Activated T-cell treated with anti-CD3 and anti-CD28 coated beads for 4 hours (primary cell): ENCODE results near the gene ZNF778.
A peak's percentile ranks its signal among the peaks of the same experiment; 100 is the strongest.

ENCODE experiments used
- DNase-seq: peaks from one replicate; pipeline ENCODE4 v3.0.0-alpha.2; 2020

Gene ZNF778

GRCh38 chr16:89194340-89195311, 22.9 kb upstream of the ZNF778 start:
- DNase-seq = no peak

DNA sequence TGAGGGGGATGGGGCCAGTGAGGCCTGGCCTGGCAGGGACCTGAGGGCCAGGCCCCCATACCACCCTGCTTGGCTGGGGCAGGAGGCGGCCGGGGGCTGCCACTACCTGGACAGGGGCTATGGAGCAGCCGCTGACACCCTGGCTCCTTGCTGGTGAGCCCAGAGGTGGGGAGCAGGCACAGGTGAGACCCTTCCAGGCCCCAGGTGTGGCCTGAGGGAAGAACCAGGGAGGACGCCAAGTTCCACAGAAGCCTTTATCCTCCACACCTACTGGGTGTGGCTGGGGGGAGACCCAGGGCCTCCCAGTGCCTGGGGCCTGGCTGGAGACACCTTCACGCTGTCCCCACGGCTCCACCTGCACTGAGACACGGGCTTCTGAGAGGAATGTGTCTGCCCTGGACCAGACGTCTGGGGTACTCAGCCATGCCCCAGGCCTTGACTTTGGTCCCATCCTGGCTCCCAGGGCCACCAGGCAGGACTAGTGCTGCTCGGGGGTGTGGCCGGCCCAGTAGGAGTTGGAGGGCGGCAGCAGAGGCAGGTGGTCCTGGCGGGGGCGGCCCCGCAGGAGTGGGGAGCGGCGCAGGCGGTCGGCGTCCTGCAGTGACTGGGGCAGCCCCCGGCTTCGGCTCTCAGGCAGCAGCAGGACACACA, 21.9 kb upstream of the ZNF778 start:
- no peak for DNase-seq

- DNase-seq = no peak
Observed at GRCh38 chr16:89197033-89197632, 20.4 kb upstream of the ZNF778 start.

GRCh38 chr16:89197633-89198416, 19.7 kb upstream of the ZNF778 start:
- no peak for DNase-seq

DNA sequence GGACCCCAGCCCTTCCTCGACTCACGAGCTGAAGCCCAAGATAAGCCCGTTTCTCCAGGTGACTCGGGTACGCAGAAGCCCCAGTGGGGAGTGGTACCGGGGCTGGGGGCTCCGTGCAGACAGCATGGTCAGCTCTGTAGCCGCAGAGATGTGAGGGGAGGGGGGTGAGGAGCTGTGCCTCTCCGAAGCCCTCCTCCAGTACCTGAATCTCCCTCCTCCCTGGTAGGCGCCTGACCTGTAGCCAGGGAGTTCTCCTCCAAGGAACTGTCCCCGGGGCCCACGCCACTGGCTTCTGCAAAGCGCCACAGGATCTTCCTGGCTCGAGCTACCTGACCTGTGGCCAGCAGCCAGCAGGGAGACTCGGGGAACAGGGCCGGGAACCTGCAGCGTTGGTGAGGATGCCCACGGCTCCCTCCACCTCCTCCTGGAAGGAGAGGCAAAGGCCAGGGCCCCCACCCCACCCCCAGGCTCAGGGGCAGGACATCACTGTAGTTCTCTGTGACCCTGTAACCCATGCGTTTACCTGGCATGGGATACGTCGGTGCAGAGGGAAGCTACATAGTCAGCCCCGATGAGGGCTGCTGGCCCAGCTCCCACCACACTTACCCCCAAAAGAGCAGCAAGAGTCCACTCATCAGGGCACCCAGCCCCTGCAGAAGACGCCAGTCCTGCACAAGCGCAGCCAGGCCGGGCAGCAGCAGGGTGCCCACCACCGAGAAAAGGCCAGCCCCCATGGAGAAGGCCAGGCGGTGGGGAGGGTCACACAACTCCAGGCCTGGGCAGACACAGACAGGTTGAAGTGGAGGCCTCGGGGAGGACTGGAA, 18.9 kb upstream of the ZNF778 start:
- DNase-seq = no peak

- no peak for DNase-seq
Observed at GRCh38 chr16:89199241-89200123, 18.0 kb upstream of the ZNF778 start.

DNA sequence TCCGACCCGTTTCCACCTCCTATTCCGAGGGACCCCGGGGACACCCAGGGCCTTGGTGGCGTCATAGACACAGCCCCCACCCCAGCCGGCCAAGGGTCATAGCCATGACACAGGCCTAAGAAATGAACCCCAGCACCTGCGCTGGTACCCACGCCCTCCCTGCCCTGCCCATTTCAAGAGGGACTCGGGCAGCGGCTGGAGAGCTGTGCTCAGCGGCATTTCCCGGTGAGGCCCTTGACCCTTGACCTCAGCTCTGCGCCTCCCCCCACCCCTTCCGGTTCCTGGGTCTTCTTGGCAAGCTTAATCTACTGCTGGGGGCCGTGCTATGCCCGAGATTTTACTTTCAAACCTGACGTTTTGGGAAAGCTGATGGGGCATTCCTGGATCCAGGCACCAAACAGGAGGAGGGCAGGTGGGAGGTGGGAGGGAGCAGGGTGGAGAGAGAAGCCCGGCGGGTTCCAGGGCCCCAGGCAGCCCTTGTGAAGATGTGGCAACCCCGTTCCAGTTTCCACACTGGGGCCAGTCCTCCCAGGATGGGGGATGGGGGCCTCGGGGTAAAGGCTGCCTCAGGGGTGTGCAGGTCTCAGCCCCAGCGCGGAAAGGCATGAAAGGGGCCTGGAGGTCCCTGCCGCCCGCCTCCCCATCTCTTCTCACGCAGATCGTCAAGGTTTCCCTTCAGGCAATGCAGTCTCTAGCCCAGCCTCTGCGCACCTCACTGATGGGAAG, 17.2 kb upstream of the ZNF778 start, which contains the start of gene SLC22A31:
Gene SLC22A31, minus strand, starts transcription at position 414 of the 726 bp plus-strand sequence. Its CDS starts 36 bp downstream, at position 378.
- DNase-seq = no peak

DNA sequence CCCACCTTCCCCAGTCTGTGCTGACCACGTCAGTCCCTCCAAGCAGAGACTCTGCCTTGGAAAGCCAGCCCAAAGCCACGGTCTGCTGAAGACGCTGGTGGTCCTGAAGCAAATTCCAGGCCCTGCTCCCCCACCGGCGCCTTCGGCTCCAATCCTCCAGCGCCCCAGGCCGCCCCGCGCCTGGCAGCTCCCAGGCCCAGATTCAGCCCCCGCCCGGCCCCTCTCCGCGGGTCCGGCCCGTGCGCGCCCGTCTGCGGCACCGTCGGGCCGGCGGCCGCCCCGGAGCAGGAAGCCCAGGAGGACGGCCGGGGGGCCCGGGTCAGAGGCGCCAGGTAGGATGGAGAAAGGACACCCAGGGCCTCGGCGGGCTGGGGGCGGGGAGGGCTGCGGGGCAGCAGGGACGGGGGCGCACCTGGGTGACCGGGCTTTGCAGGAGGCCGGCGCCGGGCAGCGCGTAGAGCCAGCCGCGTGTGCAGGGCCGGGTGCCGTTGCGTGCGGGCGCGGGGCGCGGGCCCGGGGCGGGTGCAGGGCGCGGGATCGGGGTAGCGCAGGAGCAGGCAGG, 16.6 kb upstream of the ZNF778 start:
- no peak for DNase-seq

DNA sequence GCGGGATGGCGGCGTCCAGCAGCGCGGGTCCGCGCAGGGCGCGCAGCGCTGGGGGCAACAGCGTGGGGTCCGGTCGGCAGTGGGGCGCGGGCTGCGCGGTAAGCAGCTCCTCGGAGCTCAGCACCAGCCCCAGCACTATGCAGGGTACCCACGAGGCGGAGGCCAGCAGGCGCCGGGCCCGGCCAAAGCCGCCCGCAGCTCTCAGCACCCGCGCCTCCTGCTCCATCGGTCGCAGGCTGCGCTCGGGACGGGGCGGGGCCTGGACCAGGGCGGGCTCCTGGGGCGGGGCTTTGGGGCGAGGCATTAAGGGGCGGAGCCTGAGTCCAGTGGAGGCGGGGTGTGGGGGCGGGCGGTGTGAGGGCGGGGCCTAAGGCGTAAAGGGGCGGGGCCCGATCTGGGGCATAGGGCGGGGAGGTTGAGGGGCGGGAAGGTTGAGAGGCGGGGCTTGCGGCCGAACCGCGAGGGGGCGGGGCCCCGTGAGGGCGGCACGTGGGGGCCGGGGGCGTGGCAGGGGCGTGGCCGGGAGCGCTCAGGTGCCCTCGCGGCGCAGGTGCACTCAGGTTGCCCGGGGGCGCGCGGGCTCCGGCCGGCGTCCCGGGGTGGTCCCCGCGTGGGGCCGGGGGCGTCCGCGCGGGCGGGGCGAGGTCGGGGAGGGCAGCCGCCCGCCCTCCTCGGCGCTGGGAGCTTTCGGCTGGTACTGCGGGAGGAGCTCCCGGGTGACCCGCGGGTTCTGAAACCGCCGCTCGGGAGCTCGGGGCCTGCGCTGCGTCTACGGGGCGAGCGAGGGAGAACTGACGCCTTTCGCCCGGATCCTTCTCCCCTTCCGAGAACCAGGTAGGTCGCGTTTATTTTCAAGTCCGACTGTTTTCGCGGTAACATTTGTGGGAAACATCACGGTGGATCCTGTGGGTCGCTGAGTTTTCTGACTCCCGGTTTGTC, 15.8 kb upstream of the ZNF778 start:
- peak; percentile 67 for DNase-seq

GRCh38 chr16:89202422-89203215, 14.9 kb upstream of the ZNF778 start:
- DNase-seq = no peak

GRCh38 chr16:89207993-89208392, 9.5 kb upstream of the ZNF778 start:
- DNase-seq = no peak

DNA sequence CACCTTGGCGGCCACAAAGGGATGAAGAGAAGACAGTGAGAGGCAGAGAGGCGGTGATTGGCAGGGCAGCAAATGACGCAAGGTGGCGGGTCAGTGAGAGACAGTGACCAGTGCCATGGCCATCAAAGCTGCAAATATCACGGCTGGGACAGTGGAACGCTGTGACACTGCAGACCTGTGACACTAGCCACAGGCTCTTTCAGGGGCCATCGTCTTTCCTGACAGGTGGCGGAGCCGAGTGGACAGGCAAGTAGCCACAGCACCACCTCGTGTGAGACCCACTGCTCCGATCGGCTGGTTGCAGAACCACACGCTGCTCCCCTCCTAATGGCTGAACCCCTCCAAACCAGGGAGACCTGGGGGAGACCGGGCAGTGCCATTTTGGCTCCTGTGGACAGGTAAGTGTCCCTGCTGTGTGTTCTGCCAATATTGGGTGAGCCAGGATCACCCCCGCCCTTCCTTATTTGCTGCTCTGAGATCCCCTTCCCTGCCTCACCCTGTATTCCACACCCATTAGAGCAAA, 7.9 kb upstream of the ZNF778 start:
- DNase-seq = no peak

DNA sequence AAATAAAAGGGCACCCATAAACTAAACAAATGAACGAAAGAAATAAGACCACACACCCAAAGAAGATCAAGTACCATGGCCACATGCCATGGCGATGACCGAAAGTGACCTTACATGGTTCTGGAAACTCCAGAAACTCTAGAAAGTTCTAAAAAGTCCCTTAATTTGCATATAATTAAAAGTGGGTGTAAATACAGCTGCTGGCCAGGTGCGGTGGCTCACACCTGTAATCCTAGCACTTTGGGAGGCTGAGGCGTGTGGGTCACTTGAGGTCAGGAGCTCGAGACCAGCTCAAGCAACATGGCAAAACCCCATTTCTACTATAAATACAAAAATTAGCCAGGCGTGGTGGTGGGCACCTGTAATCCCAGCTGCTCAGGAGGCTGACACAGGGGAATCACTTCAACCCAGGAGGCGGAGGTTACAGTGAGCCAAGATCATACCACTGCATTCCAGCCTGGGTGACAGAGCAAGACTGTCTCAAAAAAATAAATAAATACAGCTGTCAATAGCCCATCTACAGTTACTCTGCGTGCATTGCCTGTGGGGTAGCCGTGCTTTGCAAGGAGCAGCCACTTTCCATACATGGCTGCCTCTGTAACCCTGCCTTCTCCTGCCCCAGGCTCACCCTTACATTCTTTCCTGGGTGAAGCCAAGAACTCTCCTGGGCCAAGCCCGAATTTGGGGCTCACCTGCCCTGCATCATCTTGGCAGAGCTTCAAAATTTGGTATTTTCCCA, 7.2 kb upstream of the ZNF778 start:
- no peak for DNase-seq

- DNase-seq = no peak
Observed at GRCh38 chr16:89210904-89211515, 6.5 kb upstream of the ZNF778 start.

DNA sequence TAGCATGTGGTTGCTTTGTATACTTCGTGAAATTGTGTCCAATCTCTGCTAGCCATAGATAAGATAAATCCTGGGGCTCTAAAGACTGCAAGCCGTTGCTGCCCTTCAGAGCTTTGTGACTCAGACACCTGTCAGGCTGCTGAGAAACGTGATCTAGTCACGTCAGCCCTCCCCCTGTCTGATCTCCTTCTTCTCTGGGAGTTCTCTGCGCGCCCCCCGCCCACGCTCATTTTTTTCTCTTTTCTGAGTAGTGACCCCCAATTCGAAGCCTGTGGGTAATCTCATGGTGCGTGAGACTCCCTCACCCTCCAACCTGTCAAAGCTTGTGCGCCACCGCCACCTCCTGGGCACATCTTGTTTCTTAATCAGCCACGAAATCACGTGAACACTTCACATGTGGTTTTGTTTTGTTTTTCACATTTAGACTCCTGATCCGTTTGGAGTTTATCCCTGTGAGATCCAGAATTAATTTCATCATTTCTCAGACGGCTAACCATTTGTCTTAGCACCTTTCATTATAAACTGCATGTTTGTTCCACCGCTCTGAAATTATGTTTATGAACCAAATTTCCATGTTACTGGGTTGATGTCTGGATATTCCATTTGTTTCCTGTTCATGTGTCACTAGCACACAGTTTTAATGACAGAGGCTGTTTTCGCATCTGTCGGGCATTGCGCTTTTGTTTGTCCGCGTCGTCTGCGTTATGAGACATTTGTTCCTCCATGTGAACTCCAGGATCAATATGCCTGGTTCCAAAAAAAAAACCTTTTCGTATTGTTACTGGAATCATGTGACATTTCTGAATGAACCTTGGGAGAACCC, 977 bp upstream of the ZNF778 start:
- DNase-seq = peak; percentile 77

- DNase-seq = no peak
Observed at GRCh38 chr16:89217138-89217387, 440 bp upstream of the ZNF778 start.
